ENCODE data around the gene ETS2.

The ETS2 gene

GRCh38 chr21:38789275-38789674 is 16.5 kb upstream of the ETS2 start:
- no peak for DNase-seq (ENCODE audit: low read depth in 1 of 2, low spot score in 1 of 2)
- Histone ChIP-seq H3K4me3 (replicated peaks; ENCODE audit: insufficient read depth, low read length) (no peak overlapping the region), H3K27me3 (ENCODE audit: insufficient read depth, poor library complexity, severe bottlenecking) (no peaks in the 10 kb centered on the region), H3K27ac (replicated peaks) (no peak overlapping the region)
- TF ChIP-seq GABPA (IDR thresholded peaks at IDR 0.05; ENCODE audit: low read depth), result no peak
- no peak for TF ChIP-seq SPI1 (IDR thresholded peaks at IDR 0.05; ENCODE audit: borderline replicate concordance, low read depth)
- TF ChIP-seq, protein P1, sequence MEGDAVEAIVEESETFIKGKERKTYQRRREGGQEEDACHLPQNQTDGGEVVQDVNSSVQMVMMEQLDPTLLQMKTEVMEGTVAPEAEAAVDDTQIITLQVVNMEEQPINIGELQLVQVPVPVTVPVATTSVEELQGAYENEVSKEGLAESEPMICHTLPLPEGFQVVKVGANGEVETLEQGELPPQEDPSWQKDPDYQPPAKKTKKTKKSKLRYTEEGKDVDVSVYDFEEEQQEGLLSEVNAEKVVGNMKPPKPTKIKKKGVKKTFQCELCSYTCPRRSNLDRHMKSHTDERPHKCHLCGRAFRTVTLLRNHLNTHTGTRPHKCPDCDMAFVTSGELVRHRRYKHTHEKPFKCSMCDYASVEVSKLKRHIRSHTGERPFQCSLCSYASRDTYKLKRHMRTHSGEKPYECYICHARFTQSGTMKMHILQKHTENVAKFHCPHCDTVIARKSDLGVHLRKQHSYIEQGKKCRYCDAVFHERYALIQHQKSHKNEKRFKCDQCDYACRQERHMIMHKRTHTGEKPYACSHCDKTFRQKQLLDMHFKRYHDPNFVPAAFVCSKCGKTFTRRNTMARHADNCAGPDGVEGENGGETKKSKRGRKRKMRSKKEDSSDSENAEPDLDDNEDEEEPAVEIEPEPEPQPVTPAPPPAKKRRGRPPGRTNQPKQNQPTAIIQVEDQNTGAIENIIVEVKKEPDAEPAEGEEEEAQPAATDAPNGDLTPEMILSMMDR (IDR thresholded peaks at IDR 0.05; ENCODE audit: insufficient read depth, low read length), result no peak
- TF ChIP-seq POLR2AphosphoS5 (IDR thresholded peaks at IDR 0.05; ENCODE audit: low read depth), result no peak
- TF ChIP-seq, protein P2, sequence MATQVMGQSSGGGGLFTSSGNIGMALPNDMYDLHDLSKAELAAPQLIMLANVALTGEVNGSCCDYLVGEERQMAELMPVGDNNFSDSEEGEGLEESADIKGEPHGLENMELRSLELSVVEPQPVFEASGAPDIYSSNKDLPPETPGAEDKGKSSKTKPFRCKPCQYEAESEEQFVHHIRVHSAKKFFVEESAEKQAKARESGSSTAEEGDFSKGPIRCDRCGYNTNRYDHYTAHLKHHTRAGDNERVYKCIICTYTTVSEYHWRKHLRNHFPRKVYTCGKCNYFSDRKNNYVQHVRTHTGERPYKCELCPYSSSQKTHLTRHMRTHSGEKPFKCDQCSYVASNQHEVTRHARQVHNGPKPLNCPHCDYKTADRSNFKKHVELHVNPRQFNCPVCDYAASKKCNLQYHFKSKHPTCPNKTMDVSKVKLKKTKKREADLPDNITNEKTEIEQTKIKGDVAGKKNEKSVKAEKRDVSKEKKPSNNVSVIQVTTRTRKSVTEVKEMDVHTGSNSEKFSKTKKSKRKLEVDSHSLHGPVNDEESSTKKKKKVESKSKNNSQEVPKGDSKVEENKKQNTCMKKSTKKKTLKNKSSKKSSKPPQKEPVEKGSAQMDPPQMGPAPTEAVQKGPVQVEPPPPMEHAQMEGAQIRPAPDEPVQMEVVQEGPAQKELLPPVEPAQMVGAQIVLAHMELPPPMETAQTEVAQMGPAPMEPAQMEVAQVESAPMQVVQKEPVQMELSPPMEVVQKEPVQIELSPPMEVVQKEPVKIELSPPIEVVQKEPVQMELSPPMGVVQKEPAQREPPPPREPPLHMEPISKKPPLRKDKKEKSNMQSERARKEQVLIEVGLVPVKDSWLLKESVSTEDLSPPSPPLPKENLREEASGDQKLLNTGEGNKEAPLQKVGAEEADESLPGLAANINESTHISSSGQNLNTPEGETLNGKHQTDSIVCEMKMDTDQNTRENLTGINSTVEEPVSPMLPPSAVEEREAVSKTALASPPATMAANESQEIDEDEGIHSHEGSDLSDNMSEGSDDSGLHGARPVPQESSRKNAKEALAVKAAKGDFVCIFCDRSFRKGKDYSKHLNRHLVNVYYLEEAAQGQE (IDR thresholded peaks at IDR 0.05; ENCODE audit: insufficient replicate concordance, low read depth), result no peak

- DNase-seq (ENCODE audit: low read depth in 1 of 2, low spot score in 1 of 2), result no peak
- TF ChIP-seq SPI1 (IDR thresholded peaks at IDR 0.05; ENCODE audit: borderline replicate concordance, low read depth) (no peak), GABPA (IDR thresholded peaks at IDR 0.05; ENCODE audit: low read depth) (no peak), POLR2AphosphoS5 (IDR thresholded peaks at IDR 0.05; ENCODE audit: low read depth) (no peak)
- TF ChIP-seq, protein P2 (IDR thresholded peaks at IDR 0.05; ENCODE audit: insufficient replicate concordance, low read depth), result no peak
- TF ChIP-seq, protein P1 (IDR thresholded peaks at IDR 0.05; ENCODE audit: insufficient read depth, low read length), result no peak
- H3K27ac ChIP-seq (replicated peaks), result no peak overlapping the region
- no peaks in the 10 kb centered on the region for H3K27me3 ChIP-seq (ENCODE audit: insufficient read depth, poor library complexity, severe bottlenecking)
- H3K4me3 ChIP-seq (replicated peaks; ENCODE audit: insufficient read depth, low read length), result no peak overlapping the region
These were observed 15.7 kb upstream of the ETS2 start for GRCh38 chr21:38790059-38790458.

- H3K27ac ChIP-seq (replicated peaks), result no peak overlapping the region
- TF ChIP-seq, protein P1 (IDR thresholded peaks at IDR 0.05; ENCODE audit: insufficient read depth, low read length), result no peak
- TF ChIP-seq SPI1 (IDR thresholded peaks at IDR 0.05; ENCODE audit: borderline replicate concordance, low read depth), result no peak
- no peak for TF ChIP-seq POLR2AphosphoS5 (IDR thresholded peaks at IDR 0.05; ENCODE audit: low read depth)
- TF ChIP-seq, protein P2 (IDR thresholded peaks at IDR 0.05; ENCODE audit: insufficient replicate concordance, low read depth), result no peak
- DNase-seq (ENCODE audit: low read depth in 1 of 2, low spot score in 1 of 2), result no peak
These were observed 14.8 kb upstream of the ETS2 start for GRCh38 chr21:38790961-38791360.

More at GRCh38 chr21:38790961-38791360, 14.8 kb upstream of the ETS2 start:
- Histone ChIP-seq H3K4me3 (replicated peaks; ENCODE audit: insufficient read depth, low read length) (no peak overlapping the region), H3K27me3 (ENCODE audit: insufficient read depth, poor library complexity, severe bottlenecking) (no peaks in the 10 kb centered on the region)
